Stomach (tissue), 4 donors: ENCODE measurements around the gene CYB561D1.

ENCODE experiments used
- EP300 ChIP-seq: sonication (generic); formaldehyde crosslinking; IDR thresholded peaks from one replicate; pipeline ENCODE4 v1.6.1; 2017; ENCODE audit warnings: antibody characterized with exemption
- POLR2A ChIP-seq, 4 donors: fragments of 450-650 bp; IDR thresholded peaks; one replicate each; pipeline ENCODE4 v1.6.1; 2016; ENCODE audit warnings: antibody characterized with exemption in 4 of 4, control low read depth in 2 of 4, mild to moderate bottlenecking in 1 of 4, moderate library complexity in 1 of 4
- POLR2AphosphoS5 ChIP-seq, 3 donors: sonication (generic); formaldehyde crosslinking; IDR thresholded peaks; one replicate each; pipeline ENCODE4 v1.6.1; 2016; ENCODE audit warnings: antibody characterized with exemption in 3 of 3
- TF ChIP-seq, protein P1 (sequence below), 7 experiments: fragments of 450-650 bp in 4 of 7; fragments of 200-600 bp in 3 of 7; sonication (generic) in 3 of 7; IDR thresholded peaks; one replicate each; pipeline ENCODE4 v1.5.1; 2016 to 2019; ENCODE audit warnings: antibody characterized with exemption in 7 of 7, control low read depth in 2 of 7, mild to moderate bottlenecking in 1 of 7

DNA sequence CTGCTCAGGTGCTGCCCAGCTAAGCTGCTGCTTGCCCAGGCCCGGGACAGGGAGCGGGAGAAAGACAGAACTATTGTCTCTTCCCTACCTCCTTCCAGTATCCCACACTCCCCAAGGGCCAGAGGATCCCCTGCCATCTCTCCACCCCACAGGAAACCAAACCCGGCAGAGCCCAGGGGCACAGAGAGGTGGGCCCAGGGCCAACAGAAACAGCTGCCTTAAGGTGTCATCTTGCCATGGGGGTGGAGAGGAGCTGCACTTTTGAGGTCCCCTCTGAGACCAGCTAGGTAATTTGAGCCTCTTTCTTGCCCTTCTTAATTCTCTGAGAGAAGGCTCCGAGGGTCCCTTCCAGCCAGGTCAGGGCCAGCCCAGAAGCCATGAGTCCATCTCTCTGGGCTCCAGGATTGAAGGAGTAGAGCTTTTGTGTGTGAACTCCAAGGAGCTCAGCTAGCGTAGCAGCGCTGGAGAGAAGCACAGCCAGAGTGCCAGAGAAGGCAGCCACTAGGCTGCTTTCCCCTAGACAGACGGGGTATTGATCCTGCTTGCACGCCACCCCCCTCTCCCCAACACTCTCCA lies 36.1 kb downstream of the CYB561D1 start:
- TF ChIP-seq, protein P1, sequence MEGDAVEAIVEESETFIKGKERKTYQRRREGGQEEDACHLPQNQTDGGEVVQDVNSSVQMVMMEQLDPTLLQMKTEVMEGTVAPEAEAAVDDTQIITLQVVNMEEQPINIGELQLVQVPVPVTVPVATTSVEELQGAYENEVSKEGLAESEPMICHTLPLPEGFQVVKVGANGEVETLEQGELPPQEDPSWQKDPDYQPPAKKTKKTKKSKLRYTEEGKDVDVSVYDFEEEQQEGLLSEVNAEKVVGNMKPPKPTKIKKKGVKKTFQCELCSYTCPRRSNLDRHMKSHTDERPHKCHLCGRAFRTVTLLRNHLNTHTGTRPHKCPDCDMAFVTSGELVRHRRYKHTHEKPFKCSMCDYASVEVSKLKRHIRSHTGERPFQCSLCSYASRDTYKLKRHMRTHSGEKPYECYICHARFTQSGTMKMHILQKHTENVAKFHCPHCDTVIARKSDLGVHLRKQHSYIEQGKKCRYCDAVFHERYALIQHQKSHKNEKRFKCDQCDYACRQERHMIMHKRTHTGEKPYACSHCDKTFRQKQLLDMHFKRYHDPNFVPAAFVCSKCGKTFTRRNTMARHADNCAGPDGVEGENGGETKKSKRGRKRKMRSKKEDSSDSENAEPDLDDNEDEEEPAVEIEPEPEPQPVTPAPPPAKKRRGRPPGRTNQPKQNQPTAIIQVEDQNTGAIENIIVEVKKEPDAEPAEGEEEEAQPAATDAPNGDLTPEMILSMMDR (IDR thresholded peaks at IDR 0.05) = no peak
- TF ChIP-seq POLR2AphosphoS5 (IDR thresholded peaks at IDR 0.05) = no peak
- no peak for TF ChIP-seq POLR2A (IDR thresholded peaks at IDR 0.05)
- no peak for TF ChIP-seq EP300
